K562 (cell line): ENCODE measurements around the gene OR51V1. TPM values are rescaled to one million over a fixed set of nuclear protein-coding genes. Genes with fewer than 3 reads are reported as not detected.
A peak's percentile ranks its signal among the peaks of the same experiment; 100 is the strongest.

Source experiments
- HNRNPLL ChIP-seq: fragments of 200-400 bp; formaldehyde crosslinking; IDR thresholded peaks from 2 replicates; pipeline ENCODE4 v1.6.1; 2017; ENCODE audit warnings: low read length, low read depth, mild to moderate bottlenecking; ENCODE audit not compliant: poor library complexity, severe bottlenecking
- KDM1A ChIP-seq, 2 experiments: fragments of 450-650 bp; IDR thresholded peaks; 2 replicates each; pipeline ENCODE4 v1.6.1; 2016; ENCODE audit warnings: mild to moderate bottlenecking in 2 of 2
- NR2C1 ChIP-seq, 2 experiments: fragments of 450-650 bp; IDR thresholded peaks; 2 replicates each; pipeline ENCODE4 v1.6.1; 2017; ENCODE audit warnings: mild to moderate bottlenecking in 2 of 2, antibody characterized with exemption in 1 of 2, inconsistent platforms in 1 of 2, missing compliant biosample characterization in 1 of 2, missing genetic modification characterization in 1 of 2
- PBX2 ChIP-seq, 2 experiments: IDR thresholded peaks in 1 of 2; conservative IDR thresholded peaks in 1 of 2; 2 replicates each; pipeline ENCODE4 v1.6.1; 2016; ENCODE audit warnings: low read depth in 2 of 2, mild to moderate bottlenecking in 1 of 2, missing compliant biosample characterization in 1 of 2, missing genetic modification characterization in 1 of 2, moderate library complexity in 1 of 2
- RCOR1 ChIP-seq, 2 experiments: IDR thresholded peaks; 2 replicates each; pipeline ENCODE4 v1.6.1; 2012; ENCODE audit warnings: low read depth in 2 of 2, low read length in 2 of 2, borderline replicate concordance in 1 of 2, improper control_type of control experiment in 1 of 2
- SMARCA4 ChIP-seq: fragments of 450-650 bp; IDR thresholded peaks from 2 replicates; pipeline ENCODE4 v1.6.1; 2016
- SMC3 ChIP-seq: conservative IDR thresholded peaks from 2 replicates; pipeline ENCODE4 v1.6.1; 2011; ENCODE audit warnings: low read depth, low read length, improper control_type of control experiment; ENCODE audit not compliant: insufficient read depth
- TEAD4 ChIP-seq, 2 experiments: sonication (generic) in 1 of 2; formaldehyde crosslinking in 1 of 2; IDR thresholded peaks; 2 replicates each; pipeline versions ENCODE4 v1.6.1 to v1.8.0; 2012 to 2022; ENCODE audit warnings: borderline replicate concordance in 1 of 2, inconsistent platforms in 1 of 2, low read length in 1 of 2, mild to moderate bottlenecking in 1 of 2, missing genetic modification reagents in 1 of 2
- ZBTB11 ChIP-seq, 3 experiments: fragments of 200-800 bp in 1 of 3; fragments of 250-450 bp in 1 of 3; fragments of 450-650 bp in 1 of 3; sonication (Bioruptor Pico) in 1 of 3; sonication (Bioruptor generic) in 1 of 3; formaldehyde crosslinking in 1 of 3; IDR thresholded peaks; 2 replicates each; pipeline versions ENCODE4 v1.6.1 to v1.8.0; 2016 to 2022; ENCODE audit warnings: mild to moderate bottlenecking in 2 of 3, missing genetic modification characterization in 2 of 3, missing compliant biosample characterization in 1 of 3, moderate library complexity in 1 of 3
- ZNF561 ChIP-seq: fragments of 450-650 bp; formaldehyde crosslinking; conservative IDR thresholded peaks from 2 replicates; pipeline ENCODE4 v1.4.0; 2020; ENCODE audit warnings: mild to moderate bottlenecking, moderate library complexity
- ZNF766 ChIP-seq: fragments of 200-800 bp; sonication (Bioruptor generic); conservative IDR thresholded peaks from 2 replicates; pipeline ENCODE4 v1.6.1; 2016; ENCODE audit warnings: missing genetic modification characterization, missing compliant biosample characterization
- polyA plus RNA-seq, 8 experiments: library from polyadenylated mRNA; depleted of rRNA in 4 of 8; stranded (reverse) in 5 of 8; unstranded in 3 of 8; fragments of >200 nt; fragmentation: Nextera tagmentation in 2 of 8; fragmentation: Illumina TruSeq in 1 of 8; extraction: Ambion mirVana in 2 of 8; extraction: Trizol in 1 of 8; gene quantifications; 2 replicates each; pipeline versions ENCODE4 v1.2.1 to v1.2.3, GENCODE V29; 2011 to 2014; ENCODE audit warnings: inconsistent platforms in 1 of 8, missing spikeins in 1 of 8
- total RNA-seq, 7 experiments: library from RNA; depleted of rRNA in 6 of 7; stranded (reverse); fragments of >200 nt in 6 of 7; fragmentation: Illumina TruSeq in 2 of 7; extraction: Trizol in 2 of 7; gene quantifications; 2 replicates each; pipeline versions ENCODE4 v1.2.1 to v1.2.3, GENCODE V29; 2011 to 2021; ENCODE audit warnings: low replicate concordance in 1 of 7

OR51V1 gene
- total and polyA plus RNA-seq, 9 of the 15 experiments (the other 6 are each of a cell fraction or from before 2014, with no cell fraction given): not detected

- TF ChIP-seq HNRNPLL (no peak), ZNF766 (CRISPR knock-in tag) (0 out of 2 replicates have a peak, but pooled peaks have one; percentile 28), KDM1A (IDR thresholded peaks at IDR 0.05) (peak; percentile 76 to 81), TEAD4 (IDR thresholded peaks at IDR 0.05; ENCODE audit: low read length) (peak; percentile 18; the same call in 1 of the 2 replicates), TEAD4 (CRISPR knock-in tag; IDR thresholded peaks at IDR 0.05; ENCODE audit: borderline replicate concordance) (no peak), ZNF561 (CRISPR knock-in tag) (no peak), NR2C1 (IDR thresholded peaks at IDR 0.05) (peak; percentile 26; the same call in 1 of the 2 replicates), NR2C1 (tag; IDR thresholded peaks at IDR 0.05) (no peak), SMC3 (no peak), PBX2 (CRISPR knock-in tag; IDR thresholded peaks at IDR 0.05; ENCODE audit: low read depth) (no peak), PBX2 (tag; conservative IDR thresholded peaks at IDR 0.05; ENCODE audit: low read depth) (peak; percentile 70), RCOR1 (IDR thresholded peaks at IDR 0.05; ENCODE audit: borderline replicate concordance in 1 of 2, low read depth in 2 of 2, low read length in 2 of 2) (peak in 1 of 2 experiments; percentile 56; a peak in 1 of 4 replicates), ZBTB11 (CRISPR knock-in tag; IDR thresholded peaks at IDR 0.05) (no peak), SMARCA4 (0 out of 2 replicates have a peak, but pooled peaks have one; percentile 19)
- TF ChIP-seq, all 486 proteins: peak for 11
These were observed 31.7 kb upstream of the OR51V1 start (continued) for GRCh38 chr11:5232176-5232575.
